GM12878 (cell line): Measurements from ENCODE around the gene SLC39A8. TPM values are rescaled to one million over a fixed set of nuclear protein-coding genes. Genes with fewer than 3 reads are reported as not detected.

Experiments
- ATAC-seq: fragments of 200-7000 bp; cut with Tn5 transposase; 3 replicates; pipeline ENCODE4 v1.9.1; 2020; ENCODE audit warnings: mild to moderate bottlenecking, moderate library complexity
- BruUV-seq: library from RNA; stranded (reverse); fragments of 400-500 nt; replicated peaks from 2 replicates; lab custom pipeline; 2021; lab: Mats Ljungman, UMichigan
- CTCF ChIA-PET: fragments of 300-600 bp; sonication (Branson Sonifier 250); formaldehyde crosslinking; extraction: SDS; loops from one replicate; lab custom pipeline; 2021; ENCODE audit warnings: inconsistent platforms; lab: Yijun Ruan, JAX
- POLR2A ChIA-PET: fragments of 350-600 bp; formaldehyde crosslinking; extraction: SDS; loops from one replicate; lab custom pipeline; 2021; ENCODE audit warnings: inconsistent platforms; lab: Charles Lee
- RAD21 ChIA-PET: fragments of 300-600 bp; sonication (Branson Sonifier 250); formaldehyde crosslinking; loops from one replicate; lab custom pipeline; 2023; ENCODE audit warnings: antibody characterized with exemption; ENCODE audit not compliant: unreplicated experiment; lab: Charles Lee
- SMC1A ChIA-PET: fragments of 300-600 bp; sonication (Branson Sonifier 250); formaldehyde crosslinking; loops from one replicate; lab custom pipeline; 2023; ENCODE audit not compliant: unreplicated experiment, uncharacterized antibody; lab: Charles Lee
- DNase-seq: peaks from one replicate; pipeline ENCODE4 v3.0.0-alpha.2; 2011; ENCODE audit warnings: low read depth, low spot score
- FAIRE-seq: peaks from 3 replicates; lab custom pipeline; 2011; peaks lifted over from hg19 to GRCh38; lab: Jason Lieb, UNC
- H2AFZ ChIP-seq: 2 replicates; pipeline ENCODE4 v1.6.0; 2011; ENCODE audit warnings: low read depth, low read length, control low read depth; ENCODE audit not compliant: control insufficient read depth
- H3K27ac ChIP-seq: 2 replicates; pipeline ENCODE4 v1.5.1; 2011; ENCODE audit warnings: control low read depth; ENCODE audit not compliant: control insufficient read depth, insufficient read depth
- H3K27me3 ChIP-seq, 2 experiments: replicated peaks in 1 of 2; 2 replicates each; pipeline versions ENCODE4 v1.6.0 to v1.6.1; 2011; ENCODE audit warnings: low read length in 1 of 2; ENCODE audit not compliant: control insufficient read depth in 2 of 2, insufficient read depth in 2 of 2
- H3K36me3 ChIP-seq, 2 experiments: 2 replicates each; pipeline ENCODE4 v1.5.1; 2011; ENCODE audit warnings: low read length in 1 of 2; ENCODE audit not compliant: control insufficient read depth in 2 of 2, insufficient read depth in 2 of 2
- H3K4me1 ChIP-seq: 2 replicates; pipeline ENCODE4 v1.6.1; 2011; ENCODE audit warnings: mild to moderate bottlenecking, low read length, moderate library complexity, mixed read lengths; ENCODE audit not compliant: control insufficient read depth, insufficient read depth
- H3K4me2 ChIP-seq: 2 replicates; pipeline ENCODE4 v1.6.0; 2011; ENCODE audit warnings: control low read depth; ENCODE audit not compliant: control insufficient read depth, insufficient read depth
- H3K4me3 ChIP-seq: fragments of 200-600 bp; sonication (generic); 2 replicates; pipeline ENCODE4 v1.5.1; 2016
- H3K79me2 ChIP-seq: 2 replicates; pipeline ENCODE4 v1.6.0; 2011; ENCODE audit warnings: low read length; ENCODE audit not compliant: control insufficient read depth, insufficient read depth
- H3K9ac ChIP-seq: 2 replicates; pipeline ENCODE4 v1.8.0; 2011; ENCODE audit warnings: low read length, control low read depth, mixed read lengths; ENCODE audit not compliant: control insufficient read depth, insufficient read depth
- H3K9me3 ChIP-seq: replicated peaks from 3 replicates; pipeline ENCODE4 v1.5.1; 2011; ENCODE audit warnings: mild to moderate bottlenecking, low read length; ENCODE audit not compliant: control insufficient read depth, insufficient read depth
- H4K20me1 ChIP-seq: 2 replicates; pipeline ENCODE4 v1.6.0; 2011; ENCODE audit not compliant: control insufficient read depth, insufficient read depth
- CTCF ChIP-seq, 3 experiments: IDR thresholded peaks in 2 of 3; conservative IDR thresholded peaks in 1 of 3; 2 replicates each; pipeline ENCODE4 v1.5.1; 2011; ENCODE audit warnings: low read depth in 3 of 3, low read length in 3 of 3, mild to moderate bottlenecking in 3 of 3, control low read depth in 2 of 3, moderate library complexity in 2 of 3, inconsistent platforms in 1 of 3, mixed read lengths in 1 of 3; ENCODE audit not compliant: control insufficient read depth in 2 of 3, insufficient read depth in 1 of 3; ENCODE audit errors: extremely low read depth in 1 of 3
- EED ChIP-seq: sonication (generic); IDR thresholded peaks from 2 replicates; pipeline ENCODE4 v1.6.1; 2016; ENCODE audit warnings: antibody characterized with exemption, low read depth
- IKZF1 ChIP-seq: fragments of 450-650 bp; conservative IDR thresholded peaks from 2 replicates; pipeline ENCODE4 v1.6.1; 2017; ENCODE audit warnings: antibody characterized with exemption, mild to moderate bottlenecking
- JUNB ChIP-seq: IDR thresholded peaks from 2 replicates; pipeline ENCODE4 v1.6.1; 2016; ENCODE audit warnings: antibody characterized with exemption, mild to moderate bottlenecking
- RAD21 ChIP-seq: IDR thresholded peaks from 2 replicates; pipeline ENCODE4 v1.6.1; 2011; ENCODE audit warnings: mild to moderate bottlenecking, low read depth, low read length, moderate library complexity; ENCODE audit not compliant: insufficient read depth
- RUNX3 ChIP-seq: IDR thresholded peaks from 2 replicates; pipeline ENCODE4 v1.6.1; 2012; ENCODE audit warnings: low read length, inconsistent platforms
- SMC3 ChIP-seq: IDR thresholded peaks from 2 replicates; pipeline ENCODE4 v1.6.1; 2011; ENCODE audit warnings: low read length, improper control_type of control experiment, borderline replicate concordance
- STAT1 ChIP-seq: fragments of 450-650 bp; conservative IDR thresholded peaks from 2 replicates; pipeline ENCODE4 v1.6.1; 2014; ENCODE audit warnings: antibody characterized with exemption, mild to moderate bottlenecking
- WGBS: methylation state at CpG from one replicate; pipeline ENCODE4 v1.1.6; 2016; ENCODE audit warnings: low lambda C conversion rate; ENCODE audit not compliant: insufficient replicate concordance, insufficient coverage; ENCODE audit errors: missing lambda C conversion rate; 5-methylcytosine and 5-hydroxymethylcytosine counted together
- in situ Hi-C: fragments of 300-500 bp; cut with MboI; formaldehyde crosslinking; loops from 9 replicates; pipeline ENCODE4 v1.14.3; 2018; ENCODE audit warnings: mixed read lengths
- intact Hi-C: fragments of 100-400 bp; cut with micrococcal nuclease; formaldehyde crosslinking; loops from one replicate; pipeline ENCODE4 v1.14.2; 2022; ENCODE audit not compliant: unreplicated experiment
- polyA plus RNA-seq, 11 experiments: library from polyadenylated mRNA; depleted of rRNA in 4 of 11; unstranded in 6 of 11; stranded (reverse) in 5 of 11; fragments of >200 nt; fragmentation: Nextera tagmentation in 4 of 11; fragmentation: Illumina TruSeq in 1 of 11; extraction: Ambion mirVana in 4 of 11; extraction: Trizol in 1 of 11; gene quantifications; 1 replicate in 1 of 11; 2 replicates in 10 of 11; pipeline versions ENCODE4 v1.2.1 to v1.2.3, GENCODE V29; 2011 to 2016; ENCODE audit warnings: inconsistent platforms in 2 of 11, missing spikeins in 2 of 11, low read depth in 1 of 11
- total RNA-seq, 4 experiments: library from RNA; depleted of rRNA in 3 of 4; stranded (reverse); fragments of >200 nt in 3 of 4; fragmentation: Illumina TruSeq in 1 of 4; extraction: Trizol in 1 of 4; gene quantifications; 2 replicates each; pipeline versions ENCODE4 v1.2.1 to v1.2.3, GENCODE V29; 2013 to 2021

The SLC39A8 gene
- total and polyA plus RNA-seq, 10 of the 15 experiments (the other 5 are each of a cell fraction or from before 2014, with no cell fraction given), result 7.9 to 47.8 (median 32.8) TPM

GRCh38 chr4:102263024-102263787, 82.1 kb downstream of the SLC39A8 start:
- in situ Hi-C loops (no loop called here), intact Hi-C loops (loop anchor here (5.0 kb wide), 1 partner anchor 1096 kb away; no protein-coding TSS in a partner anchor)
- no peaks in the 10 kb centered on the region for H3K4me1 ChIP-seq
- CTCF ChIA-PET, result interaction anchor here (1.1 to 1.6 kb wide), 3 partner anchors 83 to 167 kb away, joined by 3 to 6 read pairs (median 5); partner anchors contain the start of gene SLC39A8
- H4K20me1 ChIP-seq, result no peaks in the 10 kb centered on the region
- peak; percentile 94 for ATAC-seq
- no peak for FAIRE-seq
- no peak overlapping the region for H2AFZ ChIP-seq
- no peak for DNase-seq
- TF ChIP-seq RAD21, result peak; percentile 61
- no peak for TF ChIP-seq STAT1
- 0 out of 2 replicates have a peak, but pooled peaks have one; percentile 24 for TF ChIP-seq JUNB
- no peak for TF ChIP-seq EED
- TF ChIP-seq CTCF (IDR thresholded peaks at IDR 0.05 in 2 of 3, conservative IDR thresholded peaks at IDR 0.05 in 1 of 3; ENCODE audit: control insufficient read depth in 2 of 3, extremely low read depth in 1 of 3, insufficient read depth in 1 of 3, low read depth in 3 of 3, low read length in 3 of 3), result peak; percentile 32 to 55 (median 40); a peak in 5 of 6 replicates
- peak; percentile 27; the same call in 1 of the 2 replicates for TF ChIP-seq SMC3
- peak; percentile 85 for TF ChIP-seq RUNX3
- TF ChIP-seq IKZF1, result no peak
- TF ChIP-seq, all 136 proteins: peak for 5
- RAD21 ChIA-PET, result interaction anchor here (2.6 kb wide), 1 partner anchor 167 kb away, joined by 16 read pairs; no protein-coding TSS in a partner anchor
- POLR2A ChIA-PET, result no interaction called here
- 58% methylated on average over 3 of the region's 3 CpGs for WGBS
- Histone ChIP-seq H3K9me3 (no peaks in the 10 kb centered on the region), H3K9ac (no peak overlapping the region), H3K4me2 (no peak overlapping the region), H3K27ac (no peak overlapping the region), H3K36me3 (no peaks in the 10 kb centered on the region), H3K27me3 (no peaks in the 10 kb centered on the region), H3K4me3 (no peak overlapping the region), H3K79me2 (no peaks in the 10 kb centered on the region)
- no TSS peak for BruUV-seq
- SMC1A ChIA-PET, result interaction anchor here (1.2 to 1.7 kb wide), 3 partner anchors 9 to 168 kb away, joined by 3 to 5 read pairs (median 3); no protein-coding TSS in a partner anchor
